ENCODE measurements around the gene CCDC186. TPM values are rescaled to one million over a fixed set of nuclear protein-coding genes. Genes with fewer than 3 reads are reported as not detected.
"Not testable (repeated sequence)": the region's sequence is repeated elsewhere in the genome, so short reads cannot be mapped to it uniquely, and the experiment has no call there.

CCDC186 gene
- total and polyA plus RNA-seq, 2 donors from 2014 or later, result 4.7 to 34.2 TPM

- TF ChIP-seq, protein P1, sequence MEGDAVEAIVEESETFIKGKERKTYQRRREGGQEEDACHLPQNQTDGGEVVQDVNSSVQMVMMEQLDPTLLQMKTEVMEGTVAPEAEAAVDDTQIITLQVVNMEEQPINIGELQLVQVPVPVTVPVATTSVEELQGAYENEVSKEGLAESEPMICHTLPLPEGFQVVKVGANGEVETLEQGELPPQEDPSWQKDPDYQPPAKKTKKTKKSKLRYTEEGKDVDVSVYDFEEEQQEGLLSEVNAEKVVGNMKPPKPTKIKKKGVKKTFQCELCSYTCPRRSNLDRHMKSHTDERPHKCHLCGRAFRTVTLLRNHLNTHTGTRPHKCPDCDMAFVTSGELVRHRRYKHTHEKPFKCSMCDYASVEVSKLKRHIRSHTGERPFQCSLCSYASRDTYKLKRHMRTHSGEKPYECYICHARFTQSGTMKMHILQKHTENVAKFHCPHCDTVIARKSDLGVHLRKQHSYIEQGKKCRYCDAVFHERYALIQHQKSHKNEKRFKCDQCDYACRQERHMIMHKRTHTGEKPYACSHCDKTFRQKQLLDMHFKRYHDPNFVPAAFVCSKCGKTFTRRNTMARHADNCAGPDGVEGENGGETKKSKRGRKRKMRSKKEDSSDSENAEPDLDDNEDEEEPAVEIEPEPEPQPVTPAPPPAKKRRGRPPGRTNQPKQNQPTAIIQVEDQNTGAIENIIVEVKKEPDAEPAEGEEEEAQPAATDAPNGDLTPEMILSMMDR (IDR thresholded peaks at IDR 0.05; ENCODE audit: borderline replicate concordance, extremely low read depth, insufficient read depth), result no peak
- no peak for DNase-seq
- H3K4me1 ChIP-seq (ENCODE audit: control insufficient read depth in 2 of 3, insufficient read depth in 2 of 3, low read depth in 1 of 3, low read length in 3 of 3), result peaks cover 0 to 2% (median 0%) of the 10 kb centered on the region in 3 donors
- no peaks in the 10 kb centered on the region for H3K27me3 ChIP-seq (ENCODE audit: control insufficient read depth, insufficient read depth, low read length)
- H3K36me3 ChIP-seq (ENCODE audit: control insufficient read depth in 2 of 3, insufficient read depth in 3 of 3, low read length in 3 of 3), result peaks cover 0 to 12% (median 7%) of the 10 kb centered on the region in 3 donors
- no peak for FAIRE-seq
- intact Hi-C loops (cut with DNase I), result no loop called here
- no peaks in the 10 kb centered on the region for H3K9me3 ChIP-seq (ENCODE audit: control insufficient read depth in 2 of 3, insufficient read depth in 1 of 3, low read length in 3 of 3)
- no peak overlapping the region for H3K9ac ChIP-seq (ENCODE audit: low read length in 3 of 3)
- no peak overlapping the region for H3K4me3 ChIP-seq (ENCODE audit: low read length in 3 of 3)
- no peak overlapping the region for H3K27ac ChIP-seq (ENCODE audit: low read depth in 2 of 2, low read length in 2 of 2)
These were observed 16.1 kb downstream of the CCDC186 start for GRCh38 chr10:114157912-114158311.

- H3K9ac ChIP-seq (ENCODE audit: low read length in 3 of 3), result no peak overlapping the region
- no peak for FAIRE-seq
These were observed 22.1 kb downstream of the CCDC186 start for GRCh38 chr10:114151892-114152291.

DNA sequence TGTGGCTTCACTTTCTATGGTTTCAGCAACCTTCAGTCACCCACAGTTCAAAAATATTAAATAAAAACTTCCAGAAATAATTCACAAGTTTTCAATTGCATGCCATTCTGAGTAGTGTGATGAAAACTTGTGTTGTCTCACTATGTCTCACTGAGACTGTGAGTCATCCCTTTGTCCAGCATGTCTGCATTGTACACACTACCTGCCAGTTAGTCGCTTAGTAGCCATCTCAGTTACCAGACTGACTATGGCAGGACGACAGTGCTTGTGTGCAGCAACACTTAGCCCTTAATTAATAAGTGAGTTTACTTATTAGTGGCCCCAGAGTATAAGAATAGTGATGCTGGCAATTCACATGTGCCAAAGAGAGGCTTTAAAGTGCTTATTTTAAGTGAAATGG is 22.5 kb downstream of the CCDC186 start:
- FAIRE-seq (no peak), DNase-seq (no peak)
- H3K9ac ChIP-seq (ENCODE audit: low read length in 3 of 3), result no peak overlapping the region
- TF ChIP-seq, protein P1 (IDR thresholded peaks at IDR 0.05; ENCODE audit: borderline replicate concordance, extremely low read depth, insufficient read depth), result no peak
- H3K27ac ChIP-seq (ENCODE audit: low read depth in 2 of 2, low read length in 2 of 2), result no peak overlapping the region
- H3K9me3 ChIP-seq (ENCODE audit: control insufficient read depth in 2 of 3, insufficient read depth in 1 of 3, low read length in 3 of 3), result no peaks in the 10 kb centered on the region
- no peak overlapping the region for H3K4me3 ChIP-seq (ENCODE audit: low read length in 3 of 3)
- H3K36me3 ChIP-seq (ENCODE audit: control insufficient read depth in 2 of 3, insufficient read depth in 3 of 3, low read length in 3 of 3), result peaks cover 0 to 18% (median 10%) of the 10 kb centered on the region in 3 donors
- intact Hi-C loops (cut with DNase I), result no loop called here
- no peaks in the 10 kb centered on the region for H3K27me3 ChIP-seq (ENCODE audit: control insufficient read depth, insufficient read depth, low read length)
- no peaks in the 10 kb centered on the region for H3K4me1 ChIP-seq (ENCODE audit: control insufficient read depth in 2 of 3, insufficient read depth in 2 of 3, low read depth in 1 of 3, low read length in 3 of 3)

More at GRCh38 chr10:114151892-114152291, 22.1 kb downstream of the CCDC186 start:
- Histone ChIP-seq H3K36me3 (ENCODE audit: control insufficient read depth in 2 of 3, insufficient read depth in 3 of 3, low read length in 3 of 3) (peaks cover 0 to 18% (median 11%) of the 10 kb centered on the region in 3 donors), H3K27ac (ENCODE audit: low read depth in 2 of 2, low read length in 2 of 2) (no peak overlapping the region), H3K4me1 (ENCODE audit: control insufficient read depth in 2 of 3, insufficient read depth in 2 of 3, low read depth in 1 of 3, low read length in 3 of 3) (no peaks in the 10 kb centered on the region), H3K9me3 (ENCODE audit: control insufficient read depth in 2 of 3, insufficient read depth in 1 of 3, low read length in 3 of 3) (no peaks in the 10 kb centered on the region), H3K4me3 (ENCODE audit: low read length in 3 of 3) (no peak overlapping the region), H3K27me3 (ENCODE audit: control insufficient read depth, insufficient read depth, low read length) (no peaks in the 10 kb centered on the region)
- DNase-seq, result no peak
- intact Hi-C loops (cut with DNase I), result no loop called here
- TF ChIP-seq, protein P1 (IDR thresholded peaks at IDR 0.05; ENCODE audit: borderline replicate concordance, extremely low read depth, insufficient read depth), result no peak

GRCh38 chr10:114149476-114149875 is 24.5 kb downstream of the CCDC186 start:
- H3K9ac ChIP-seq (ENCODE audit: low read length in 3 of 3); H3K4me1 ChIP-seq (ENCODE audit: control insufficient read depth in 2 of 3, insufficient read depth in 2 of 3, low read depth in 1 of 3, low read length in 3 of 3); DNase-seq; H3K27ac ChIP-seq (ENCODE audit: low read depth in 2 of 2, low read length in 2 of 2); H3K36me3 ChIP-seq (ENCODE audit: control insufficient read depth in 2 of 3, insufficient read depth in 3 of 3, low read length in 3 of 3); H3K27me3 ChIP-seq (ENCODE audit: control insufficient read depth, insufficient read depth, low read length); FAIRE-seq; H3K9me3 ChIP-seq (ENCODE audit: control insufficient read depth in 2 of 3, insufficient read depth in 1 of 3, low read length in 3 of 3); H3K4me3 ChIP-seq (ENCODE audit: low read length in 3 of 3); intact Hi-C loops (cut with DNase I): not testable (repeated sequence)

Measured in kidney (tissue), 14 donors.